H1 (cell line): Measurements from ENCODE around the gene TLR9. TPM values are rescaled to one million over a fixed set of nuclear protein-coding genes. Genes with fewer than 3 reads are reported as not detected.

Experiments
- CTCF ChIA-PET: fragments of 300-600 bp; sonication (Branson Sonifier 250); formaldehyde crosslinking; loops from one replicate; lab custom pipeline; 2021; ENCODE audit not compliant: partially characterized antibody; lab: Charles Lee
- POLR2A ChIA-PET: fragments of 300-600 bp; sonication (Branson Sonifier 250); formaldehyde crosslinking; loops from one replicate; lab custom pipeline; 2021; ENCODE audit warnings: inconsistent platforms; ENCODE audit not compliant: partially characterized antibody; lab: Charles Lee
- DNase-seq, 2 experiments: peaks; one replicate each; pipeline versions ENCODE4 v3.0.0 to v3.0.0-alpha.2; 2010 to 2022; ENCODE audit warnings: low spot score in 2 of 2, low read depth in 1 of 2, mixed read lengths in 1 of 2
- FAIRE-seq: peaks from 2 replicates; lab custom pipeline; 2011; peaks lifted over from hg19 to GRCh38; lab: Jason Lieb, UNC
- H2AFZ ChIP-seq: 2 replicates; pipeline ENCODE4 v1.8.1; 2012; ENCODE audit warnings: low read length, inconsistent platforms
- H2AK5ac ChIP-seq: 2 replicates; pipeline ENCODE4 v1.6.1; 2013; ENCODE audit warnings: low read depth, low read length
- H2BK120ac ChIP-seq: replicated peaks from 2 replicates; pipeline ENCODE3; 2013; ENCODE audit warnings: low read depth, low read length, inconsistent platforms
- H2BK12ac ChIP-seq: 2 replicates; pipeline ENCODE4 v1.6.1; 2013; ENCODE audit warnings: low read depth, low read length
- H2BK15ac ChIP-seq: 2 replicates; pipeline ENCODE4 v1.6.1; 2013; ENCODE audit warnings: low read length
- H2BK20ac ChIP-seq: 2 replicates; pipeline ENCODE4 v1.6.1; 2013; ENCODE audit warnings: low read length
- H2BK5ac ChIP-seq: 2 replicates; pipeline ENCODE4 v1.6.1; 2013; ENCODE audit warnings: low read depth, low read length
- H3K14ac ChIP-seq: 2 replicates; pipeline ENCODE4 v1.6.1; 2013; ENCODE audit warnings: inconsistent platforms; ENCODE audit not compliant: insufficient read length
- H3K18ac ChIP-seq: 2 replicates; pipeline ENCODE4 v1.6.1; 2013; ENCODE audit warnings: low read length; ENCODE audit errors: extremely low read depth
- H3K23ac ChIP-seq: 2 replicates; pipeline ENCODE4 v1.6.1; 2013; ENCODE audit warnings: inconsistent platforms; ENCODE audit not compliant: insufficient read length
- H3K23me2 ChIP-seq: 2 replicates; pipeline ENCODE4 v1.6.1; 2013; ENCODE audit warnings: low read depth, low read length
- H3K27ac ChIP-seq: 2 replicates; pipeline ENCODE4 v1.6.1; 2011; ENCODE audit warnings: low read depth, low read length, inconsistent platforms
- H3K27me3 ChIP-seq, 4 experiments: replicated peaks in 1 of 4; 1 replicate in 1 of 4; 2 replicates in 3 of 4; pipeline versions ENCODE4 v1.6.1 to v1.8.1; 2011 to 2013; ENCODE audit warnings: low read length in 3 of 4, mild to moderate bottlenecking in 3 of 4, inconsistent platforms in 2 of 4, mixed read lengths in 2 of 4, moderate library complexity in 1 of 4; ENCODE audit not compliant: control insufficient read depth in 3 of 4, insufficient read depth in 3 of 4; ENCODE audit errors: extremely low read depth in 1 of 4
- H3K36me3 ChIP-seq, 4 experiments: 2 replicates each; pipeline versions ENCODE4 v1.6.1 to v1.8.1; 2011 to 2013; ENCODE audit warnings: mild to moderate bottlenecking in 4 of 4, low read length in 3 of 4, moderate library complexity in 2 of 4, control low read depth in 1 of 4, inconsistent platforms in 1 of 4; ENCODE audit not compliant: insufficient read depth in 4 of 4, control insufficient read depth in 2 of 4
- H3K4ac ChIP-seq: replicated peaks from 2 replicates; pipeline ENCODE3; 2013; ENCODE audit warnings: low read length, low read depth, mixed read lengths, inconsistent platforms; ENCODE audit not compliant: insufficient read length
- H3K4me1 ChIP-seq, 4 experiments: replicated peaks in 1 of 4; 1 replicate in 1 of 4; 2 replicates in 3 of 4; pipeline versions ENCODE4 v1.6.1 to v1.8.1; 2011 to 2013; ENCODE audit warnings: low read length in 3 of 4, inconsistent platforms in 2 of 4, mixed read lengths in 1 of 4; ENCODE audit not compliant: insufficient read depth in 4 of 4, control insufficient read depth in 3 of 4
- H3K4me2 ChIP-seq, 2 experiments: 2 replicates each; pipeline versions ENCODE4 v1.6.1 to v1.8.1; 2011 to 2013; ENCODE audit warnings: low read depth in 2 of 2, low read length in 2 of 2, control low read depth in 1 of 2, inconsistent platforms in 1 of 2, mild to moderate bottlenecking in 1 of 2; ENCODE audit not compliant: insufficient read depth in 1 of 2
- H3K4me3 ChIP-seq, 4 experiments: fragments of 200-600, 300-600 bp in 1 of 4; sonication (generic), shearing (Covaris generic), sonication (Bioruptor Twin) in 1 of 4; 2 replicates each; pipeline versions ENCODE4 v1.5.1 to v1.8.1; 2011 to 2016; ENCODE audit warnings: low read length in 4 of 4, low read depth in 3 of 4, control low read depth in 2 of 4, inconsistent platforms in 2 of 4, mild to moderate bottlenecking in 2 of 4, mixed read lengths in 1 of 4, moderate library complexity in 1 of 4; ENCODE audit not compliant: insufficient read depth in 2 of 4; ENCODE audit errors: extremely low read depth in 1 of 4
- H3K56ac ChIP-seq: replicated peaks from 2 replicates; pipeline ENCODE3; 2013; ENCODE audit warnings: low read depth, mild to moderate bottlenecking, mixed read lengths, low read length, inconsistent platforms; ENCODE audit not compliant: insufficient read length
- H3K79me1 ChIP-seq: 2 replicates; pipeline ENCODE4 v1.6.1; 2013; ENCODE audit warnings: low read depth, low read length, control low read depth
- H3K79me2 ChIP-seq, 2 experiments: 2 replicates each; pipeline versions ENCODE4 v1.6.1 to v1.8.1; 2012 to 2013; ENCODE audit warnings: low read length in 2 of 2, mild to moderate bottlenecking in 2 of 2, inconsistent platforms in 1 of 2; ENCODE audit not compliant: insufficient read depth in 2 of 2, control insufficient read depth in 1 of 2
- H3K9ac ChIP-seq, 4 experiments: replicated peaks in 1 of 4; 1 replicate in 1 of 4; 2 replicates in 3 of 4; pipeline versions ENCODE4 v1.6.1 to v1.8.1; 2011 to 2013; ENCODE audit warnings: low read depth in 3 of 4, low read length in 3 of 4, control low read depth in 2 of 4, mild to moderate bottlenecking in 2 of 4, moderate library complexity in 2 of 4, inconsistent platforms in 1 of 4; ENCODE audit errors: extremely low read depth in 1 of 4
- H3K9me3 ChIP-seq, 2 experiments: 2 replicates each; pipeline versions ENCODE4 v1.6.1 to v1.8.1; 2012 to 2013; ENCODE audit warnings: mild to moderate bottlenecking in 2 of 2, moderate library complexity in 2 of 2, control low read depth in 1 of 2, inconsistent platforms in 1 of 2, low read depth in 1 of 2, low read length in 1 of 2, mixed read lengths in 1 of 2; ENCODE audit not compliant: insufficient read depth in 2 of 2
- H4K20me1 ChIP-seq, 2 experiments: replicated peaks in 1 of 2; 2 replicates each; pipeline versions ENCODE3 to v1.8.1; 2011 to 2013; ENCODE audit warnings: inconsistent platforms in 2 of 2, low read length in 2 of 2, mild to moderate bottlenecking in 1 of 2; ENCODE audit not compliant: insufficient read depth in 2 of 2, control insufficient read depth in 1 of 2
- H4K5ac ChIP-seq: 2 replicates; pipeline ENCODE4 v1.6.1; 2013; ENCODE audit warnings: low read length, low read depth, mixed read lengths, inconsistent platforms; ENCODE audit not compliant: insufficient read length
- H4K8ac ChIP-seq: 2 replicates; pipeline ENCODE4 v1.8.0; 2013; ENCODE audit warnings: mild to moderate bottlenecking, moderate library complexity, low read length, inconsistent platforms; ENCODE audit not compliant: insufficient read depth; ENCODE audit errors: extremely low read depth
- H4K91ac ChIP-seq: replicated peaks from 2 replicates; pipeline ENCODE3; 2013; ENCODE audit warnings: low read length, mixed read lengths, inconsistent platforms; ENCODE audit not compliant: insufficient read length
- WGBS, 2 experiments: shearing (Covaris generic) in 1 of 2; methylation state at CpG; one replicate each; pipeline versions ENCODE4 v1.1.6 to v1.1.7; 2013 to 2015; ENCODE audit warnings: low lambda C conversion rate in 2 of 2, mixed read lengths in 2 of 2, inconsistent platforms in 1 of 2, low coverage in 1 of 2, missing lambda C conversion rate in 1 of 2; ENCODE audit not compliant: insufficient replicate concordance in 2 of 2, insufficient coverage in 1 of 2, insufficient read length in 1 of 2; ENCODE audit errors: extremely low coverage in 1 of 2, missing lambda C conversion rate in 1 of 2; 5-methylcytosine and 5-hydroxymethylcytosine counted together
- polyA plus RNA-seq, 7 experiments: library from polyadenylated mRNA; depleted of rRNA in 3 of 7; stranded (reverse) in 5 of 7; unstranded in 2 of 7; fragments of >200 nt in 5 of 7; fragments of 200-250 nt in 2 of 7; gene quantifications; 1 replicate in 5 of 7; 2 replicates in 1 of 7; 4 replicates in 1 of 7; pipeline versions ENCODE4 v1.2.1 to v1.2.3, GENCODE V29; 2011 to 2013; ENCODE audit warnings: missing spikeins in 2 of 7, mixed read lengths in 2 of 7
- total RNA-seq: library from RNA; stranded (reverse); fragmentation: NEBNext Ultra II Directional; extraction: Animal tissue kit (Norgen Biotek cat#: 25700); gene quantifications from 2 replicates; pipeline ENCODE4 v1.2.1, GENCODE V29; 2021

The TLR9 gene
- total and polyA plus RNA-seq, 2 of the 8 experiments (the other 6 are each of a cell fraction or from before 2014, with no cell fraction given) = 0.05 TPM; not detected in 1

- H2BK12ac ChIP-seq = peak within 1 kb of the TSS; percentile 84; the same call in 1 of the 2 replicates
- H4K8ac ChIP-seq = peak within 1 kb of the TSS; percentile 87
- peak within 1 kb of the TSS; percentile 96 for H2BK5ac ChIP-seq
- H3K36me3 ChIP-seq = no peaks in the 10 kb centered on the region
- CTCF ChIA-PET = interaction anchor here (0.6 to 14.4 kb wide), 8 partner anchors 21 to 146 kb away, joined by 3 to 336 read pairs (median 6); partner anchors contain the start of genes TLR9 and WDR82
- peak within 1 kb of the TSS; percentile 96 for H4K5ac ChIP-seq
- FAIRE-seq = no peak
- POLR2A ChIA-PET = interaction anchor here (0.8 to 6.5 kb wide), 10 partner anchors 9 to 244 kb away, joined by 3 to 69 read pairs (median 6); partner anchors contain the start of genes GLYCTK, RPL29, TLR9 and WDR82
- H3K27me3 ChIP-seq = peaks cover 0 to 6% (median 3%) of the 10 kb centered on the region in 4 experiments; a peak in 3 of 7 replicates
- H3K4me1 ChIP-seq = peaks cover 15 to 42% (median 28%) of the 10 kb centered on the region in 4 experiments
- peak within 1 kb of the TSS; percentile 87 for H3K56ac ChIP-seq
- peak in 1 of 2 experiments; percentile 87 for DNase-seq
- H3K79me2 ChIP-seq = peaks cover 0 to 15% of the 10 kb centered on the region in 2 experiments; a peak in 2 of 4 replicates
- H3K79me1 ChIP-seq = peaks cover 15% of the 10 kb centered on the region
- peak within 1 kb of the TSS; percentile 61; the same call in 1 of the 2 replicates for H3K27ac ChIP-seq
- H3K4ac ChIP-seq = peak within 1 kb of the TSS; percentile 91
- no peak within 1 kb of the TSS for H2BK20ac ChIP-seq
- H2BK120ac ChIP-seq = peak within 1 kb of the TSS; percentile 73
- peak within 1 kb of the TSS; percentile 78 to 98 for H3K4me2 ChIP-seq
- H3K23ac ChIP-seq = peak within 1 kb of the TSS; percentile 93
- peak within 1 kb of the TSS; percentile 98 for H3K18ac ChIP-seq
- peak within 1 kb of the TSS; percentile 72 to 95 (median 91) for H3K4me3 ChIP-seq
- peak within 1 kb of the TSS; percentile 54 for H2AK5ac ChIP-seq
- no peaks in the 10 kb centered on the region for H3K9me3 ChIP-seq
- WGBS, 2 experiments = 3% methylated on average over 49 of the region's 92 CpGs; no CpG with 5 or more reads in 1 of the 2 experiments
- peak within 1 kb of the TSS in 3 of 4 experiments; percentile 61 to 70 (median 70); a peak in 6 of 7 replicates for H3K9ac ChIP-seq
- H2BK15ac ChIP-seq = peak within 1 kb of the TSS; percentile 98; the same call in 1 of the 2 replicates
- peak within 1 kb of the TSS; percentile 78 for H3K14ac ChIP-seq
- H3K23me2 ChIP-seq = peaks cover 9% of the 10 kb centered on the region
- H4K91ac ChIP-seq = peak within 1 kb of the TSS; percentile 98
- no peak within 1 kb of the TSS for H2AFZ ChIP-seq
- peaks cover 2 to 7% of the 10 kb centered on the region in 2 experiments for H4K20me1 ChIP-seq
Measured at GRCh38 chr3:52238761-52239701, 13.6 kb upstream of the TLR9 start, which contains the start of gene TWF2. Gene TWF2 (minus strand): TSS chr3:52239158. CDS start chr3:52239016, 142 bp downstream.
